ENCODE results near the gene AGBL1. TPM values are rescaled to one million over a fixed set of nuclear protein-coding genes. Genes with fewer than 3 reads are reported as not detected.

Gene AGBL1
- total RNA-seq, 1 experiment from 2014 or later, result not detected

DNA sequence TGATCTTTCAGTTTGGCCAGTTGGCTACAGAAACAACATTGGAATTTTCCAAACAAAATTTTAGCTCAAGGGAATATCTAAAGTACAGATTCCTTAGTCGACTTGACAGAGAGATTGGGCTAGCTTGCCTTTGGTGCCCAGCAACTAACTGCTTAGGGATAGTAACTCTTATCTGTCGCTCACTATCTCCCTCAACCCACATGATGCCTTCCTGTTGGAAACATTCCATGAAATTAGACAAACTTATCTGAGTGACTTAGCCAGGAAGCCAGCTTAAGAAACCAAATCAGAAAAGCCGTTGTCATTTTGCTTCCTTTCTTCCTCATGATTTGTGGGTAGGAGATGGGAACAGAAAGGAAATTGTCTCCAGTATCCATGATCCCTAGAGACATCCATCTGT lies 791.2 kb downstream of the AGBL1 start:
- ChIA-PET POLR2A (ENCODE audit: low non-redundant PET) (no interaction called here), CTCF (no interaction called here)
- Histone ChIP-seq H3K36me3 (ENCODE audit: insufficient read depth, low read length, poor library complexity, severe bottlenecking) (no peaks in the 10 kb centered on the region), H3K9me3 (ENCODE audit: low read depth, low read length, poor library complexity, severe bottlenecking) (peaks cover 3% of the 10 kb centered on the region), H3K4me1 (ENCODE audit: insufficient read depth, low read length, poor library complexity, severe bottlenecking) (no peaks in the 10 kb centered on the region), H3K27ac (ENCODE audit: low read depth, low read length, poor library complexity, severe bottlenecking) (no peak overlapping the region), H3K4me3 (ENCODE audit: low read depth, low read length, poor library complexity, severe bottlenecking) (no peak overlapping the region), H3K27me3 (replicated peaks; ENCODE audit: insufficient read depth, low read depth, low read length, poor library complexity) (no peaks in the 10 kb centered on the region)
- TF ChIP-seq EZH2 (IDR thresholded peaks at IDR 0.05; ENCODE audit: borderline replicate concordance, low read depth, low read length, poor library complexity, severe bottlenecking), result no peak
- TF ChIP-seq CTCF (conservative IDR thresholded peaks at IDR 0.05; ENCODE audit: low read depth, low read length), result no peak
- no TSS peak for BruUV-seq (replicated peaks)
- no peak for DNase-seq (ENCODE audit: low spot score)
- intact Hi-C loops (cut with micrococcal nuclease; ENCODE audit: unreplicated experiment), result no loop called here

DNA sequence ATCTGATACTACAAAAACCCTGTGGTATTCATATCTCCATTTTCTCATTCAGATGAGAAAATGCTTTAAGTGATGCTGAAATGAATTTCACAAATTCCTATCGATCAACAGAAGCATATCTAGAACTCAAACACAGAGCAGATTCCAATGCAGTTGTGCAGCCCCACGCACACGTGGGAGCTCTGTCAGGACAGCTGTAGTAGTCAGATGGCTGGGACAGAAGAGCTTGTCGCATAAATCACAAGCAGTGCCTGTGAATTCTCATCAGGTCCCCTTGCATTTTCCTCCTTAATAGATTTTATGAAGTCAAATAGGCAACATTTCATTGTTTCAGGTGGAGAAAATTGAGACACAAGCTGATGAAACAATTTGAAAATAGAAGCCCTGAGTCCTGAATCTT lies 792.3 kb downstream of the AGBL1 start:
- no TSS peak for BruUV-seq (replicated peaks)
- intact Hi-C loops (cut with micrococcal nuclease; ENCODE audit: unreplicated experiment), result no loop called here

DNA sequence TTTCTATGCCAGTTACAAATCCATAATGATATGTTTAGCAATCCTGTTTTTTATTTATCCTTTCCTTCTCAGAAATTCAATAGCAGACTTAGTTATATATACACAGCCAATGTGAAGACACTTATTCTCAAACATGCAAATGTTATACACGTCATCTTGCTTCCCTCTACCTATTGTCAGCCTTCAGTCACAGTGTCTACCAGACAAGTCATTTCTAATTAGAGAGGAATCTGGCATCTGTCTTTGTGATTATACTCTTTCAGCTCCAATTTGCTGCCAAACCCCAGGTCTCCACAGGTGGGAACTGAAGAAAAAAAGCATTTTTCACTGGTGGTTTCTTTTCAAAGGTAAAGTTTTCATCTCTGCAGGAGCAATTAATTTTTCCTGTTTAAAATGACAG lies 793.1 kb downstream of the AGBL1 start:
- H3K9me3 ChIP-seq (ENCODE audit: low read depth, low read length, poor library complexity, severe bottlenecking), result peaks cover 3% of the 10 kb centered on the region
- H3K4me1 ChIP-seq (ENCODE audit: insufficient read depth, low read length, poor library complexity, severe bottlenecking), result no peaks in the 10 kb centered on the region
- H3K36me3 ChIP-seq (ENCODE audit: insufficient read depth, low read length, poor library complexity, severe bottlenecking), result no peaks in the 10 kb centered on the region
- intact Hi-C loops (cut with micrococcal nuclease; ENCODE audit: unreplicated experiment), result no loop called here
- DNase-seq (ENCODE audit: low spot score), result no peak
- CTCF ChIA-PET, result interaction anchor here (0.6 kb wide), 1 partner anchor 10 kb away, joined by 7 read pairs; no protein-coding TSS in a partner anchor
- no peaks in the 10 kb centered on the region for H3K27me3 ChIP-seq (replicated peaks; ENCODE audit: insufficient read depth, low read depth, low read length, poor library complexity)
- POLR2A ChIA-PET (ENCODE audit: low non-redundant PET), result no interaction called here
- H3K27ac ChIP-seq (ENCODE audit: low read depth, low read length, poor library complexity, severe bottlenecking), result no peak overlapping the region
- BruUV-seq (replicated peaks), result no TSS peak
- no peak for TF ChIP-seq CTCF (conservative IDR thresholded peaks at IDR 0.05; ENCODE audit: low read depth, low read length)
- no peak for TF ChIP-seq EZH2 (IDR thresholded peaks at IDR 0.05; ENCODE audit: borderline replicate concordance, low read depth, low read length, poor library complexity, severe bottlenecking)
- H3K4me3 ChIP-seq (ENCODE audit: low read depth, low read length, poor library complexity, severe bottlenecking), result no peak overlapping the region

More for the DNA sequence above, 792.3 kb downstream of the AGBL1 start:
- Histone ChIP-seq H3K36me3 (ENCODE audit: insufficient read depth, low read length, poor library complexity, severe bottlenecking) (no peaks in the 10 kb centered on the region), H3K9me3 (ENCODE audit: low read depth, low read length, poor library complexity, severe bottlenecking) (peaks cover 3% of the 10 kb centered on the region), H3K27me3 (replicated peaks; ENCODE audit: insufficient read depth, low read depth, low read length, poor library complexity) (no peaks in the 10 kb centered on the region), H3K4me3 (ENCODE audit: low read depth, low read length, poor library complexity, severe bottlenecking) (no peak overlapping the region), H3K4me1 (ENCODE audit: insufficient read depth, low read length, poor library complexity, severe bottlenecking) (no peaks in the 10 kb centered on the region), H3K27ac (ENCODE audit: low read depth, low read length, poor library complexity, severe bottlenecking) (no peak overlapping the region)
- TF ChIP-seq EZH2 (IDR thresholded peaks at IDR 0.05; ENCODE audit: borderline replicate concordance, low read depth, low read length, poor library complexity, severe bottlenecking) (no peak), CTCF (conservative IDR thresholded peaks at IDR 0.05; ENCODE audit: low read depth, low read length) (no peak)
- ChIA-PET CTCF (no interaction called here), POLR2A (ENCODE audit: low non-redundant PET) (no interaction called here)
- no peak for DNase-seq (ENCODE audit: low spot score)
